ENCODE data around the gene SV2C.

- TF ChIP-seq LEF1 (IDR thresholded peaks at IDR 0.05; ENCODE audit: borderline replicate concordance) (no peak), ZNF384 (IDR thresholded peaks at IDR 0.05) (no peak), FOXM1 (IDR thresholded peaks at IDR 0.05; ENCODE audit: borderline replicate concordance) (no peak), SP1 (IDR thresholded peaks at IDR 0.05) (no peak), ELF4 (IDR thresholded peaks at IDR 0.05) (no peak), FOXA1 (IDR thresholded peaks at IDR 0.05) (no peak), ARNT (IDR thresholded peaks at IDR 0.05) (no peak), HDGF (IDR thresholded peaks at IDR 0.05; ENCODE audit: borderline replicate concordance) (no peak), NFRKB (IDR thresholded peaks at IDR 0.05) (no peak), SUZ12 (IDR thresholded peaks at IDR 0.05) (no peak), L3MBTL2 (conservative IDR thresholded peaks at IDR 0.05) (no peak), BHLHE40 (IDR thresholded peaks at IDR 0.05; ENCODE audit: borderline replicate concordance) (no peak)
- TF ChIP-seq, protein P1, sequence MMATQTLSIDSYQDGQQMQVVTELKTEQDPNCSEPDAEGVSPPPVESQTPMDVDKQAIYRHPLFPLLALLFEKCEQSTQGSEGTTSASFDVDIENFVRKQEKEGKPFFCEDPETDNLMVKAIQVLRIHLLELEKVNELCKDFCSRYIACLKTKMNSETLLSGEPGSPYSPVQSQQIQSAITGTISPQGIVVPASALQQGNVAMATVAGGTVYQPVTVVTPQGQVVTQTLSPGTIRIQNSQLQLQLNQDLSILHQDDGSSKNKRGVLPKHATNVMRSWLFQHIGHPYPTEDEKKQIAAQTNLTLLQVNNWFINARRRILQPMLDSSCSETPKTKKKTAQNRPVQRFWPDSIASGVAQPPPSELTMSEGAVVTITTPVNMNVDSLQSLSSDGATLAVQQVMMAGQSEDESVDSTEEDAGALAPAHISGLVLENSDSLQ (IDR thresholded peaks at IDR 0.05) = no peak
Observed at GRCh38 chr5:76245590-76245989, 162.4 kb downstream of the SV2C start.

All from HEK293T (cell line).